WTC11 (cell line): ENCODE measurements around the gene SF3B4.

ENCODE experiments used
- GABPB1 ChIP-seq: sonication (generic); formaldehyde crosslinking; IDR thresholded peaks from 2 replicates; pipeline ENCODE4 v1.8.1; 2023; ENCODE audit warnings: mild to moderate bottlenecking, missing genetic modification reagents
- JUN ChIP-seq: sonication (generic); formaldehyde crosslinking; IDR thresholded peaks from 2 replicates; pipeline ENCODE4 v1.8.0; 2023; ENCODE audit warnings: mild to moderate bottlenecking, missing genetic modification reagents
- TF ChIP-seq, protein P1 (sequence below): fragments of 200-600 bp; IDR thresholded peaks from 2 replicates; pipeline ENCODE4 v1.8.0; 2022; ENCODE audit warnings: antibody characterized with exemption
- TF ChIP-seq, protein P2 (sequence below): sonication (generic); formaldehyde crosslinking; IDR thresholded peaks from 2 replicates; pipeline ENCODE4 v1.8.1; 2023; ENCODE audit warnings: mild to moderate bottlenecking, missing genetic modification reagents, moderate library complexity

DNA sequence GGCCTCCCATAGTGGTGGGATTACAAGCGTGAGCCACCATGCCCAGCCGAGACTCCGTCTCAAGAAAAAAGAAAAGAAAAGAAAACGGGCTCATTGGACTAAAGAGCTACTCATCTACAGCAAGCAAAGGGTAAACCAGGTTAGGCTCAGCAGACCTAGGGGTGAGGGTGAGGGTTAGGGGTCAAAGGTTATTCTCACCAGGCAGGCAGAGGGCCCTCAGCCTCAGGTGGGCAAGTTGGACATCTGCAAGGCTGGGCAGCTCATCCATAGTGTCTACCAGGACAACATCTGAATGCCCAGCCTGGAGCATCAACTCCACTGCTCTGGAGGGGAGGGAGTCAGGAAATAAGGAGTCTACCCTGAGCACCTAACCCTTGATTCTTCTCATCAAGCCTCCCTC is 5.6 kb upstream of the SF3B4 start:
- no peak for TF ChIP-seq GABPB1 (CRISPR knock-in tag)
- TF ChIP-seq, protein P1, sequence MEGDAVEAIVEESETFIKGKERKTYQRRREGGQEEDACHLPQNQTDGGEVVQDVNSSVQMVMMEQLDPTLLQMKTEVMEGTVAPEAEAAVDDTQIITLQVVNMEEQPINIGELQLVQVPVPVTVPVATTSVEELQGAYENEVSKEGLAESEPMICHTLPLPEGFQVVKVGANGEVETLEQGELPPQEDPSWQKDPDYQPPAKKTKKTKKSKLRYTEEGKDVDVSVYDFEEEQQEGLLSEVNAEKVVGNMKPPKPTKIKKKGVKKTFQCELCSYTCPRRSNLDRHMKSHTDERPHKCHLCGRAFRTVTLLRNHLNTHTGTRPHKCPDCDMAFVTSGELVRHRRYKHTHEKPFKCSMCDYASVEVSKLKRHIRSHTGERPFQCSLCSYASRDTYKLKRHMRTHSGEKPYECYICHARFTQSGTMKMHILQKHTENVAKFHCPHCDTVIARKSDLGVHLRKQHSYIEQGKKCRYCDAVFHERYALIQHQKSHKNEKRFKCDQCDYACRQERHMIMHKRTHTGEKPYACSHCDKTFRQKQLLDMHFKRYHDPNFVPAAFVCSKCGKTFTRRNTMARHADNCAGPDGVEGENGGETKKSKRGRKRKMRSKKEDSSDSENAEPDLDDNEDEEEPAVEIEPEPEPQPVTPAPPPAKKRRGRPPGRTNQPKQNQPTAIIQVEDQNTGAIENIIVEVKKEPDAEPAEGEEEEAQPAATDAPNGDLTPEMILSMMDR = no peak
- no peak for TF ChIP-seq JUN
- TF ChIP-seq, protein P2, sequence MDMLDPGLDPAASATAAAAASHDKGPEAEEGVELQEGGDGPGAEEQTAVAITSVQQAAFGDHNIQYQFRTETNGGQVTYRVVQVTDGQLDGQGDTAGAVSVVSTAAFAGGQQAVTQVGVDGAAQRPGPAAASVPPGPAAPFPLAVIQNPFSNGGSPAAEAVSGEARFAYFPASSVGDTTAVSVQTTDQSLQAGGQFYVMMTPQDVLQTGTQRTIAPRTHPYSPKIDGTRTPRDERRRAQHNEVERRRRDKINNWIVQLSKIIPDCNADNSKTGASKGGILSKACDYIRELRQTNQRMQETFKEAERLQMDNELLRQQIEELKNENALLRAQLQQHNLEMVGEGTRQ (CRISPR knock-in tag) = no peak
